Testis (tissue), 3 donors: ENCODE results near the gene DTNA. TPM values are rescaled to one million over a fixed set of nuclear protein-coding genes. Genes with fewer than 3 reads are reported as not detected.

Experiments
- DNase-seq: peaks from one replicate; pipeline ENCODE4 v3.0.0-alpha.2; 2019
- H3K27ac ChIP-seq, 2 donors: fragments of 200-600 bp; sonication (generic); one replicate each; pipeline ENCODE4 v1.5.1; 2019
- H3K27me3 ChIP-seq: fragments of 200-600 bp; sonication (generic); one replicate; pipeline ENCODE4 v1.5.1; 2019
- H3K36me3 ChIP-seq: fragments of 200-600 bp; sonication (generic); one replicate; pipeline ENCODE4 v1.5.1; 2017; ENCODE audit warnings: low read depth; ENCODE audit errors: missing control alignments
- H3K4me1 ChIP-seq: fragments of 200-600 bp; sonication (generic); one replicate; pipeline ENCODE4 v1.5.1; 2019
- H3K4me3 ChIP-seq, 2 donors: fragments of 200-600 bp; sonication (generic); one replicate each; pipeline ENCODE4 v1.5.1; 2017 to 2019
- H3K9me3 ChIP-seq: fragments of 200-600 bp; sonication (generic); one replicate; pipeline ENCODE4 v1.5.1; 2017
- POLR2A ChIP-seq: fragments of 450-650 bp; IDR thresholded peaks from one replicate; pipeline ENCODE4 v1.6.1; 2017; ENCODE audit warnings: antibody characterized with exemption, mild to moderate bottlenecking, moderate library complexity
- WGBS, 2 donors: methylation state at CpG; one replicate each; pipeline ENCODE4 v1.1.5; 2018; 5-methylcytosine and 5-hydroxymethylcytosine counted together
- intact Hi-C: fragments of 100-400 bp; cut with DNase I; formaldehyde crosslinking; loops from one replicate; pipeline ENCODE4 v1.15.1; 2023; ENCODE audit warnings: low total_unique reads
- polyA plus RNA-seq: library from polyadenylated mRNA; stranded (reverse); fragments of 350-450 nt; fragmentation: Illumina TruSeq; extraction: RNeasy Lipid Tissue Mini Kit (QIAGEN cat#74804); gene quantifications from one replicate; pipeline ENCODE4 v1.2.3, GENCODE V29; 2014; ENCODE audit warnings: low read depth, low replicate concordance; ENCODE audit not compliant: insufficient read depth
- total RNA-seq, 2 donors: library from RNA; depleted of rRNA; stranded (reverse); fragments of >200 nt; gene quantifications; one replicate each; pipeline ENCODE4 v1.2.3, GENCODE V29; 2016
- TF ChIP-seq, protein P1 (sequence below), 3 experiments: fragments of 450-650 bp in 2 of 3; fragments of 200-600 bp in 1 of 3; sonication (generic) in 1 of 3; IDR thresholded peaks; one replicate each; pipeline ENCODE4 v1.5.1; 2016 to 2019; ENCODE audit warnings: antibody characterized with exemption in 3 of 3, mild to moderate bottlenecking in 2 of 3, moderate library complexity in 1 of 3

Gene DTNA
- total and polyA plus RNA-seq, 3 donors from 2014 or later: 18.9 to 96.0 (median 69.1) TPM

GRCh38 chr18:34789768-34790344 lies 79.8 kb downstream of the DTNA start:
- intact Hi-C loops: no loop called here
- Histone ChIP-seq H3K4me3 (no peak overlapping the region), H3K36me3 (no peaks in the 10 kb centered on the region), H3K4me1 (no peaks in the 10 kb centered on the region), H3K27me3 (no peaks in the 10 kb centered on the region), H3K27ac (no peak overlapping the region), H3K9me3 (no peaks in the 10 kb centered on the region)
- no peak for TF ChIP-seq POLR2A
- TF ChIP-seq, protein P1, sequence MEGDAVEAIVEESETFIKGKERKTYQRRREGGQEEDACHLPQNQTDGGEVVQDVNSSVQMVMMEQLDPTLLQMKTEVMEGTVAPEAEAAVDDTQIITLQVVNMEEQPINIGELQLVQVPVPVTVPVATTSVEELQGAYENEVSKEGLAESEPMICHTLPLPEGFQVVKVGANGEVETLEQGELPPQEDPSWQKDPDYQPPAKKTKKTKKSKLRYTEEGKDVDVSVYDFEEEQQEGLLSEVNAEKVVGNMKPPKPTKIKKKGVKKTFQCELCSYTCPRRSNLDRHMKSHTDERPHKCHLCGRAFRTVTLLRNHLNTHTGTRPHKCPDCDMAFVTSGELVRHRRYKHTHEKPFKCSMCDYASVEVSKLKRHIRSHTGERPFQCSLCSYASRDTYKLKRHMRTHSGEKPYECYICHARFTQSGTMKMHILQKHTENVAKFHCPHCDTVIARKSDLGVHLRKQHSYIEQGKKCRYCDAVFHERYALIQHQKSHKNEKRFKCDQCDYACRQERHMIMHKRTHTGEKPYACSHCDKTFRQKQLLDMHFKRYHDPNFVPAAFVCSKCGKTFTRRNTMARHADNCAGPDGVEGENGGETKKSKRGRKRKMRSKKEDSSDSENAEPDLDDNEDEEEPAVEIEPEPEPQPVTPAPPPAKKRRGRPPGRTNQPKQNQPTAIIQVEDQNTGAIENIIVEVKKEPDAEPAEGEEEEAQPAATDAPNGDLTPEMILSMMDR (IDR thresholded peaks at IDR 0.05): no peak
- WGBS, 2 donors: 86 to 88% methylated on average over 2 of the region's 2 CpGs
- DNase-seq: no peak

DNA sequence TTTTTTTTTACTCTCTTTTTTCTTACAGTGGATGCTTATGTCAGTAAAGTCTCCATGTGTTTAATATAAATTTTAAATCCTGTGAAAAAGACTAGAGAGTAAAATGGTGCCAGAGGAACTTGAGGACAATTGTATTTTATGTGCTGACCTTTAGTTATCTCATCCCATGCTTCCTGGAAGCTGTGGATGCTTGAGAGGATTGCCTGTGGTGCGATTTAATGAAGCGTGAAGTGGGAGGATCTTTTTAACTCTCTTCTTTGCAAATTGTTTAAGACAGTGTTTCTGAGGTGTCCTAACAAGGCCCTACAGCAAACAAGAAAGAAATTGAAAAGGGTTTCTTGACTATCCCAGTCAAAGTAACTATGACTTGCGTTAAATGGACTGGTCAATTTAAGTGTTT lies 84.2 kb downstream of the DTNA start:
- TF ChIP-seq POLR2A: no peak
- TF ChIP-seq, protein P1 (IDR thresholded peaks at IDR 0.05): no peak
- H3K36me3 ChIP-seq: no peaks in the 10 kb centered on the region
- WGBS, 2 donors: 82 to 86% methylated on average over 3 of the region's 3 CpGs
- H3K4me1 ChIP-seq: no peaks in the 10 kb centered on the region
- H3K9me3 ChIP-seq: no peaks in the 10 kb centered on the region
- no peaks in the 10 kb centered on the region for H3K27me3 ChIP-seq
- no peak for DNase-seq
- no peak overlapping the region for H3K4me3 ChIP-seq
- intact Hi-C loops: no loop called here
- H3K27ac ChIP-seq: no peak overlapping the region

DNA sequence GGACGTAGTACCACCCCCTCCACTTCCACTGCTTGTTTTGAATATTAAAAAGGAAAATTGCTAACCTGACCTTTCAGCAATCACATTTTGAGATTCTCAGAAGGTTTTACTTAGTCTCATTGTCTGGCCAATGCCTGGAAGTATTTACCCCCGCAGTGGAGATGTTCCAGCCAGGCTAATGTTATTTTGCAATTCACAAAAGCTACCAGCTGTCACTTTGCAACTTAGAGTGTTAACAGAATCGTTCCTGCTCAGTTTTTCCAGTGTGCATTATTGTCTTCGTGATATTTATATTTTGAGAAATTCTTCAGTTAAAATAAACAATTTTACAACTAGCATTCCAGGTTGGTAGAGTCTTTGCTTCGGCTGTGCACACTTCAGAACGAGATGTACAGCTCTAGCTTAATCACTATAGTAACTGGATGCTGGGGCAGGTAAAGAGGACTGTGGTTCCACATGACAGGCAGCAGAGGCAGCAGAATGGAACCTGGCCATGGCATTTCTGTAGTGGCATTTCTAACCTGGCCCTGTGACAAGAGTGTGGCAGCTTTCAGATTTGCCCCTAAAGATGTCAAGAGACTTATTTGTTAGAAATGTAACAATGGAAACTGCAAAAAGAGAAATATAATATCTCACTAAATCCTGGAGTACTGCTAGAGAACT lies 85.1 kb downstream of the DTNA start:
- TF ChIP-seq, protein P1 (IDR thresholded peaks at IDR 0.05): no peak
- TF ChIP-seq POLR2A: no peak
- no peak overlapping the region for H3K4me3 ChIP-seq
- no peaks in the 10 kb centered on the region for H3K27me3 ChIP-seq
- no peaks in the 10 kb centered on the region for H3K36me3 ChIP-seq
- no peaks in the 10 kb centered on the region for H3K9me3 ChIP-seq
- intact Hi-C loops: no loop called here
- no peaks in the 10 kb centered on the region for H3K4me1 ChIP-seq
- no peak for DNase-seq
- 72% methylated on average over 6 of the region's 6 CpGs for WGBS, 2 donors
- no peak overlapping the region for H3K27ac ChIP-seq

DNA sequence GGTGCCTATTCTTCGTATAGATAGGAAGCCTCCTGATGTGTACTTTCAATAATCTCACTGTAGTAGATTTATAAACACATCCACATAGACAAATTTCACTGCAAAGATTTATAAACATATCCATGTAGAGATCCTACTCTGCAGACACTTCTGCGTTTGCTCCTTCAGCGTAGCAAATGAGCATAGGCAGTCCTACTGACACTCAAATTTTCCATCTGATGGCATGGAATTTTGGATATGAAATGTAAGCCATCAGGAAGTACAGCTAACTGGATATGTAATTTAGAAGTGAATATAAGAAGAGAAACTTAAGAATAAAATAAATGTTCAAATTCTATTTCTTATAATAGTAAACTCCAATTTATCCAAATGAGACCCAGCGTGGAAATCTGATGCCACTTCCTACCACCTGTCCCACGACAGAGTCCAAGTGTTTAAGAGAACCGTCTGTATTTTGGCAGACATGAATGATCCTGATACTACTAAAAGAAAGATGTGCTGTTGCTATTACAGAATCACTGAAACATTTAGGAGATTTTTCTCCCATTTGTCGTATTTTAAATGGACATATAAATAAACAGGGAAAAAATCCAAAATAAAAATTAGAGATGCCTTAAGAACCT lies 86.0 kb downstream of the DTNA start:
- Histone ChIP-seq H3K4me1 (no peaks in the 10 kb centered on the region), H3K36me3 (no peaks in the 10 kb centered on the region), H3K27me3 (no peaks in the 10 kb centered on the region), H3K4me3 (no peak overlapping the region), H3K27ac (no peak overlapping the region), H3K9me3 (no peaks in the 10 kb centered on the region)
- TF ChIP-seq, protein P1 (IDR thresholded peaks at IDR 0.05): no peak
- TF ChIP-seq POLR2A: no peak
- intact Hi-C loops: no loop called here
- 84 to 89% methylated on average over 7 of the region's 7 CpGs for WGBS, 2 donors
- no peak for DNase-seq
